Neuronal stem cell (in vitro differentiated cells): Measurements from ENCODE around the gene RAP1GAP.

Experiments used
- DNase-seq: peaks from one replicate; pipeline ENCODE4 v3.0.0-alpha.2; 2013; ENCODE audit warnings: low spot score
- H2AFZ ChIP-seq: one replicate; pipeline ENCODE4 v1.6.1; 2013; ENCODE audit warnings: mild to moderate bottlenecking, low read length, inconsistent platforms
- H2AK5ac ChIP-seq: 2 replicates; pipeline ENCODE4 v1.6.1; 2013; ENCODE audit warnings: low read depth, mild to moderate bottlenecking, inconsistent platforms, low read length, moderate library complexity, mixed read lengths
- H2BK120ac ChIP-seq: 2 replicates; pipeline ENCODE4 v1.6.1; 2013; ENCODE audit warnings: low read depth, mild to moderate bottlenecking, inconsistent platforms, low read length, moderate library complexity, mixed read lengths
- H2BK12ac ChIP-seq: one replicate; pipeline ENCODE4 v1.6.1; 2013; ENCODE audit warnings: low read length, inconsistent platforms
- H2BK15ac ChIP-seq: 2 replicates; pipeline ENCODE4 v1.6.1; 2013; ENCODE audit warnings: mild to moderate bottlenecking, low read length, inconsistent platforms, mixed read lengths
- H2BK5ac ChIP-seq: one replicate; pipeline ENCODE4 v1.6.1; 2013; ENCODE audit warnings: inconsistent platforms, mild to moderate bottlenecking, low read length, moderate library complexity
- H3K14ac ChIP-seq: one replicate; pipeline ENCODE4 v1.6.1; 2013; ENCODE audit warnings: low read length, inconsistent platforms
- H3K18ac ChIP-seq: 2 replicates; pipeline ENCODE4 v1.6.1; 2013; ENCODE audit warnings: low read length, inconsistent platforms
- H3K23ac ChIP-seq: 2 replicates; pipeline ENCODE4 v1.6.1; 2013; ENCODE audit warnings: low read depth, mild to moderate bottlenecking, mixed read lengths, low read length, inconsistent platforms; ENCODE audit not compliant: poor library complexity
- H3K27ac ChIP-seq: replicated peaks from 3 replicates; pipeline ENCODE4 v1.5.1; 2013; ENCODE audit warnings: low read length, inconsistent platforms
- H3K27me3 ChIP-seq, 3 experiments: 2 replicates each; pipeline ENCODE4 v1.6.1; 2013; ENCODE audit warnings: low read length in 3 of 3, mild to moderate bottlenecking in 2 of 3, inconsistent platforms in 1 of 3, low read depth in 1 of 3, mixed read lengths in 1 of 3, moderate library complexity in 1 of 3; ENCODE audit not compliant: control insufficient read depth in 3 of 3, insufficient read depth in 3 of 3
- H3K36me3 ChIP-seq, 2 donors: replicated peaks in 1 of 2; 2 replicates each; pipeline ENCODE4 v1.6.1; 2013; ENCODE audit warnings: low read length in 2 of 2; ENCODE audit not compliant: control insufficient read depth in 2 of 2, insufficient read depth in 2 of 2
- H3K4ac ChIP-seq: 2 replicates; pipeline ENCODE4 v1.6.1; 2013; ENCODE audit warnings: inconsistent platforms, mild to moderate bottlenecking, low read length, moderate library complexity
- H3K4me1 ChIP-seq, 2 donors: 1 replicate in 1 of 2; 2 replicates in 1 of 2; pipeline ENCODE4 v1.6.1; 2013; ENCODE audit warnings: low read length in 2 of 2, low read depth in 1 of 2; ENCODE audit not compliant: control insufficient read depth in 2 of 2, insufficient read depth in 1 of 2
- H3K4me2 ChIP-seq: one replicate; pipeline ENCODE4 v1.6.1; 2013; ENCODE audit warnings: mild to moderate bottlenecking, low read length, inconsistent platforms; ENCODE audit not compliant: insufficient read depth, poor library complexity, severe bottlenecking
- H3K4me3 ChIP-seq, 2 donors: 2 replicates each; pipeline ENCODE4 v1.5.1; 2013; ENCODE audit warnings: low read length in 2 of 2, mild to moderate bottlenecking in 2 of 2, inconsistent platforms in 1 of 2, moderate library complexity in 1 of 2
- H3K79me1 ChIP-seq: one replicate; pipeline ENCODE4 v1.6.1; 2013; ENCODE audit warnings: low read depth, mild to moderate bottlenecking, inconsistent platforms, low read length, moderate library complexity
- H3K9ac ChIP-seq: one replicate; pipeline ENCODE4 v1.6.1; 2013; ENCODE audit warnings: mild to moderate bottlenecking, low read depth, low read length, inconsistent platforms; ENCODE audit not compliant: poor library complexity
- H3K9me3 ChIP-seq, 2 donors: replicated peaks in 1 of 2; 2 replicates each; pipeline versions ENCODE3 to v1.6.1; 2013; ENCODE audit warnings: low read length in 2 of 2, mild to moderate bottlenecking in 2 of 2, inconsistent platforms in 1 of 2, low read depth in 1 of 2, mixed read lengths in 1 of 2, moderate library complexity in 1 of 2; ENCODE audit not compliant: control insufficient read depth in 2 of 2, insufficient read depth in 1 of 2
- H4K8ac ChIP-seq: one replicate; pipeline ENCODE4 v1.6.1; 2013; ENCODE audit warnings: low read depth, mild to moderate bottlenecking, inconsistent platforms, low read length, moderate library complexity
- H4K91ac ChIP-seq: one replicate; pipeline ENCODE4 v1.6.1; 2013; ENCODE audit warnings: low read length, low read depth, mild to moderate bottlenecking, inconsistent platforms; ENCODE audit not compliant: poor library complexity
- WGBS, 2 donors: extraction: QIAGEN DNeasy Blood & Tissue Kit; methylation state at CpG; one replicate each; pipeline ENCODE4 v1.1.7; 2013; ENCODE audit warnings: missing lambda C conversion rate in 2 of 2, mixed read lengths in 1 of 2; ENCODE audit not compliant: insufficient read length in 2 of 2, insufficient replicate concordance in 1 of 2; ENCODE audit errors: extremely low coverage in 2 of 2; 5-methylcytosine and 5-hydroxymethylcytosine counted together

The RAP1GAP gene

DNA sequence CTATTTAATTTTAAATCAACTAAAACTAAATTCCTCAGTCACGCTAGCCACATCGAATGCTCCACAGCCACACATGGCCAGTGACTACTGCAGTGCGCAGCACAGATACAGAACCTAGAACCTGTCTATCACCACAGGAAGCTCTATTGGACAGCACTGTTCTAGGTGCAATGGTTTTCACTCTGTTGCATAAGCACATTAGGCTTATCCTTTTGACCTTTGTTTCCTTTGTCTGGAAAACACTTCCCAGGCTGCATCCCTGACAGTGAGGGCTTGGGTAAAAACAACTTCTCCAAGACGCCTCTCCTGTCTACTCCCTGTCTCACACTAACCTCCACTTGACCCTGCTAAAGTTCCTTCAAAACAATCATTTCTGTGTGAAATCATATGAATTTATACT is 33.6 kb upstream of the RAP1GAP start:
- H3K23ac ChIP-seq: no peak overlapping the region
- H2AFZ ChIP-seq: no peak overlapping the region
- no peak overlapping the region for H2BK12ac ChIP-seq
- no peak overlapping the region for H3K14ac ChIP-seq
- no peak overlapping the region for H3K4ac ChIP-seq
- WGBS, 2 donors: no CpG with 5 or more reads among the region's 4 CpGs
- no peak overlapping the region for H3K27ac ChIP-seq
- H3K4me3 ChIP-seq: no peak overlapping the region
- H3K79me1 ChIP-seq: no peaks in the 10 kb centered on the region
- H2BK5ac ChIP-seq: no peak overlapping the region
- no peak overlapping the region for H2AK5ac ChIP-seq
- H3K18ac ChIP-seq: no peak overlapping the region
- no peaks in the 10 kb centered on the region for H3K9me3 ChIP-seq
- no peak overlapping the region for H4K91ac ChIP-seq
- H4K8ac ChIP-seq: no peak overlapping the region
- peaks cover 1 to 88% of the 10 kb centered on the region in 2 donors for H3K36me3 ChIP-seq
- H3K4me2 ChIP-seq: no peak overlapping the region
- no peak for DNase-seq
- peaks cover 2 to 3% of the 10 kb centered on the region in 2 donors for H3K4me1 ChIP-seq
- no peak overlapping the region for H3K9ac ChIP-seq
- no peaks in the 10 kb centered on the region for H3K27me3 ChIP-seq
- no peak overlapping the region for H2BK120ac ChIP-seq
- H2BK15ac ChIP-seq: no peak overlapping the region

DNA sequence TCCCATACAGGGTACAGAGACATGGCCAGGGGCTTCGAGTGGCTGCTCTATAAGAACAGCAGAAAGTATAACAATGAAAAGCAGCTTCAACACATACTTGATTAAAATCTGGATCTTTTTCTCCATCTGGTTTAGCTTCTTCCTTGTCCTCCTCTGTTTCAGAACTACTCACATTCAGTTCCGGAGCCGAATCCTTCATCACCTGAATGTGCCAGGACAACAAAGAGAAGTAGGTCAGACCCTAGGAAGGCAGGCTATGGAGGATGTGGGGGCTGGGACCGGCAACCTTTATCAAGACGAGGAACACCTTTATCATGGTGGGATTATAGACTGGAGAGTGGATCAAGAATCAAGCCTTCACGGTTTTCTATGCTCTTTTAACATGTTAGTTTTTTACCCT is 32.2 kb upstream of the RAP1GAP start:
- Histone ChIP-seq H2BK12ac (no peak overlapping the region), H3K27ac (no peak overlapping the region), H3K9me3 (no peaks in the 10 kb centered on the region), H3K18ac (no peak overlapping the region), H2BK15ac (no peak overlapping the region), H3K9ac (no peak overlapping the region), H2AFZ (no peak overlapping the region), H3K4me2 (no peak overlapping the region), H3K36me3 (peaks cover 1 to 79% of the 10 kb centered on the region in 2 donors), H4K8ac (no peak overlapping the region), H2AK5ac (no peak overlapping the region), H4K91ac (no peak overlapping the region), H3K4me3 (no peak overlapping the region), H3K23ac (no peak overlapping the region), H2BK5ac (no peak overlapping the region), H3K14ac (no peak overlapping the region), H3K4me1 (peaks cover 2 to 3% of the 10 kb centered on the region in 2 donors), H3K79me1 (no peaks in the 10 kb centered on the region), H2BK120ac (no peak overlapping the region), H3K4ac (no peak overlapping the region), H3K27me3 (no peaks in the 10 kb centered on the region)
- no peak for DNase-seq
- WGBS, 2 donors: no CpG with 5 or more reads among the region's 6 CpGs

DNA sequence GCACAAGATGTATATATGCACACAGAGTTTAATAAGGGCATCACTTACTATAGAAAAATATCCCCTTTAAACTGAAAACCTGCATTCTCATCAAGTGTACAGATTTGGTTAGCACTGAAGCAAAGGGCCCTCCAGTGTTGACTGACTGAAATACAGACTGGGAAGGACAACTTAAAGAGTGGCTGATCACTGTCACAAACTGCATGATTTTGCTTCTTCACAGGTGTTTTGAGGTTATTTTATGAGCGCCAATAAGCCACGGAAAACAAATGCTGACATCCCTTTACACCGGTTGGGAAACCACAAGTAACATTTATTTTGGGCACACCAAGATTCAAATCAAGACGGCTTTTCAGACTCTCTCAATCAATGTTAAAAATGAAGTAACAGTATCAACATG is 30.9 kb upstream of the RAP1GAP start:
- WGBS, 2 donors: no CpG with 5 or more reads among the region's 4 CpGs
- Histone ChIP-seq H3K79me1 (no peaks in the 10 kb centered on the region), H3K4me2 (no peak overlapping the region), H3K27me3 (no peaks in the 10 kb centered on the region), H3K27ac (no peak overlapping the region), H2AFZ (no peak overlapping the region), H3K4me1 (peaks cover under 1% of the 10 kb centered on the region in 2 donors), H2BK12ac (no peak overlapping the region), H4K91ac (no peak overlapping the region), H3K9me3 (no peaks in the 10 kb centered on the region), H3K18ac (no peak overlapping the region), H3K9ac (no peak overlapping the region), H3K4me3 (no peak overlapping the region), H3K14ac (no peak overlapping the region), H2BK15ac (no peak overlapping the region), H2AK5ac (no peak overlapping the region), H3K36me3 (peaks cover 1 to 79% of the 10 kb centered on the region in 2 donors), H2BK120ac (no peak overlapping the region), H4K8ac (no peak overlapping the region), H3K4ac (no peak overlapping the region), H3K23ac (no peak overlapping the region), H2BK5ac (no peak overlapping the region)
- no peak for DNase-seq

DNA sequence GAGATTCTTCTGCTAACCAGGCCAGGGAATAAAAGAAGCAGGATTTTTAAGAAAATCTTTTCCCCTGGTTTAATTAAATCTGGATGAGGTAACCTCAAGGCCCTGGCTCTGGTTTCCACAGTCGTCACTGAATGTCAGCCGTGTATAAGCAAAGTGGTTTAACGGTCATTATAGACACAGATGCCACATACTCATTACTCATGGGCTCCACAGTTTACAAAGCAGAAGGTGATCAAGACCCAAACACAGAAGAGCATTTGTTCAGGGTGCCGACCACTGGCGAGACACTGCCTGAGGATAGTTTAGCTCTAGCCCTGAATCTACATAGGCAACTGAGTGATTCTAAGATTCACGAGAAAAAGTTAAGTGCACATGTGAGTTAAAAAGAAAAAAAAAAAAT is 27.8 kb upstream of the RAP1GAP start:
- Histone ChIP-seq H2BK120ac (no peak overlapping the region), H3K27ac (no peak overlapping the region), H3K9ac (no peak overlapping the region), H3K9me3 (no peaks in the 10 kb centered on the region), H3K27me3 (no peaks in the 10 kb centered on the region), H3K14ac (no peak overlapping the region), H2BK12ac (no peak overlapping the region), H2AFZ (no peak overlapping the region), H3K4me2 (no peak overlapping the region), H3K4me3 (no peak overlapping the region), H3K36me3 (peaks cover 4 to 78% of the 10 kb centered on the region in 2 donors), H3K4me1 (no peaks in the 10 kb centered on the region), H2BK5ac (no peak overlapping the region), H2BK15ac (no peak overlapping the region), H3K79me1 (no peaks in the 10 kb centered on the region), H3K4ac (no peak overlapping the region), H3K18ac (no peak overlapping the region), H4K8ac (no peak overlapping the region), H4K91ac (no peak overlapping the region), H3K23ac (no peak overlapping the region), H2AK5ac (no peak overlapping the region)
- DNase-seq: no peak
- WGBS, 2 donors: no CpG with 5 or more reads among the region's 6 CpGs
